Stimulated activated CD4-positive, alpha-beta T cell treated with anti-CD3 and anti-CD28 coated beads, Interleukin-4, amount 100 ng/mL, for 24 hours (primary cell): ENCODE results near the gene DNAH9.

Experiments
- DNase-seq: peaks from one replicate; pipeline ENCODE4 v3.0.0-alpha.2; 2020

DNAH9 gene

GRCh38 chr17:11612956-11613355, 14.7 kb downstream of the DNAH9 start:
- no peak for DNase-seq

- no peak for DNase-seq
Observed at GRCh38 chr17:11618861-11619566, 20.7 kb downstream of the DNAH9 start.

- no peak for DNase-seq
Observed at GRCh38 chr17:11622492-11622891, 24.2 kb downstream of the DNAH9 start.

- no peak for DNase-seq
Observed at GRCh38 chr17:11624976-11625375, 26.7 kb downstream of the DNAH9 start.

- no peak for DNase-seq
Observed at GRCh38 chr17:11625878-11626277, 27.6 kb downstream of the DNAH9 start.

- DNase-seq: no peak
Observed at GRCh38 chr17:11627301-11627940, 29.2 kb downstream of the DNAH9 start.

GRCh38 chr17:11628374-11628773, 30.1 kb downstream of the DNAH9 start:
- no peak for DNase-seq

GRCh38 chr17:11628831-11629230, 30.6 kb downstream of the DNAH9 start:
- no peak for DNase-seq

GRCh38 chr17:11636771-11637170, 38.5 kb downstream of the DNAH9 start:
- no peak for DNase-seq

- no peak for DNase-seq
Observed at GRCh38 chr17:11637796-11638195, 39.5 kb downstream of the DNAH9 start.

GRCh38 chr17:11638700-11639265, 40.5 kb downstream of the DNAH9 start:
- no peak for DNase-seq

GRCh38 chr17:11639736-11640462, 41.6 kb downstream of the DNAH9 start:
- no peak for DNase-seq

- no peak for DNase-seq
Observed at GRCh38 chr17:11640463-11640814, 42.2 kb downstream of the DNAH9 start.

- DNase-seq: no peak
Observed at GRCh38 chr17:11641521-11642275, 43.4 kb downstream of the DNAH9 start.

GRCh38 chr17:11642655-11643054, 44.4 kb downstream of the DNAH9 start:
- DNase-seq: no peak

GRCh38 chr17:11643851-11644250, 45.6 kb downstream of the DNAH9 start:
- DNase-seq: no peak

GRCh38 chr17:11644265-11645212, 46.3 kb downstream of the DNAH9 start:
- peak; percentile 30 for DNase-seq

- no peak for DNase-seq
Observed at GRCh38 chr17:11645426-11645825, 47.2 kb downstream of the DNAH9 start.

GRCh38 chr17:11651089-11651488, 52.8 kb downstream of the DNAH9 start:
- DNase-seq: no peak

- no peak for DNase-seq
Observed at GRCh38 chr17:11668618-11669017, 70.3 kb downstream of the DNAH9 start.

GRCh38 chr17:11671126-11671525, 72.9 kb downstream of the DNAH9 start:
- no peak for DNase-seq

- no peak for DNase-seq
Observed at GRCh38 chr17:11682646-11683045, 84.4 kb downstream of the DNAH9 start.
